Prostate gland (tissue), 2 donors: ENCODE measurements around the gene KANK4.

Experiments
- CTCF ChIP-seq, 4 experiments: fragments of 200-600 bp in 2 of 4; fragments of 450-650 bp in 2 of 4; sonication (generic) in 2 of 4; IDR thresholded peaks; 1 replicate in 3 of 4; 2 replicates in 1 of 4; pipeline ENCODE4 v1.5.1; 2016 to 2019; ENCODE audit warnings: antibody characterized with exemption in 4 of 4, mild to moderate bottlenecking in 2 of 4, moderate library complexity in 2 of 4
- POLR2A ChIP-seq: fragments of 450-650 bp; IDR thresholded peaks from one replicate; pipeline ENCODE4 v1.6.1; 2016; ENCODE audit warnings: antibody characterized with exemption, mild to moderate bottlenecking
- POLR2AphosphoS5 ChIP-seq: sonication (generic); formaldehyde crosslinking; IDR thresholded peaks from one replicate; pipeline ENCODE4 v1.6.1; 2017; ENCODE audit warnings: antibody characterized with exemption

GRCh38 chr1:62353853-62354252, 34.6 kb upstream of the KANK4 start:
- no peak for TF ChIP-seq CTCF (IDR thresholded peaks at IDR 0.05)
- no peak for TF ChIP-seq POLR2A
- no peak for TF ChIP-seq POLR2AphosphoS5
